ENCODE data around the gene KCTD4.

KCTD4 gene

GRCh38 chr13:45205124-45205523, 4.3 kb upstream of the KCTD4 start:
- H3K9me3 ChIP-seq (ENCODE audit: insufficient read depth, low read length): no peaks in the 10 kb centered on the region
- H3K4me3 ChIP-seq (ENCODE audit: insufficient read length, low read depth): no peak overlapping the region
- TF ChIP-seq YY1 (IDR thresholded peaks at IDR 0.05; ENCODE audit: insufficient read depth, insufficient read length): no peak
- H3K27me3 ChIP-seq (ENCODE audit: insufficient read depth, insufficient read length): no peaks in the 10 kb centered on the region
- H3K4me1 ChIP-seq (ENCODE audit: insufficient read depth, insufficient read length): no peaks in the 10 kb centered on the region
- DNase-seq (ENCODE audit: low read depth, low spot score): no peak
- peaks cover 12% of the 10 kb centered on the region for H3K36me3 ChIP-seq (ENCODE audit: insufficient read depth, insufficient read length, low read length)
- no peak overlapping the region for H3K9ac ChIP-seq (ENCODE audit: insufficient read length, low read depth)

GRCh38 chr13:45199711-45200110, 1.1 kb downstream of the KCTD4 start:
- Histone ChIP-seq H3K4me1 (ENCODE audit: insufficient read depth, insufficient read length) (no peaks in the 10 kb centered on the region), H3K9me3 (ENCODE audit: insufficient read depth, low read length) (no peaks in the 10 kb centered on the region), H3K9ac (ENCODE audit: insufficient read length, low read depth) (no peak overlapping the region), H3K27me3 (ENCODE audit: insufficient read depth, insufficient read length) (no peaks in the 10 kb centered on the region), H3K4me3 (ENCODE audit: insufficient read length, low read depth) (no peak overlapping the region), H3K36me3 (ENCODE audit: insufficient read depth, insufficient read length, low read length) (peaks cover 5% of the 10 kb centered on the region)
- no peak for TF ChIP-seq YY1 (IDR thresholded peaks at IDR 0.05; ENCODE audit: insufficient read depth, insufficient read length)
- TF ChIP-seq ZNF274 (IDR thresholded peaks at IDR 0.05; ENCODE audit: low read depth, low read length): no peak
- TF ChIP-seq SUZ12 (IDR thresholded peaks at IDR 0.05; ENCODE audit: extremely low read depth, insufficient read depth, insufficient read length): no peak
- DNase-seq (ENCODE audit: low read depth, low spot score): no peak

GRCh38 chr13:45198924-45199323, 1.9 kb downstream of the KCTD4 start:
- TF ChIP-seq ZNF274 (IDR thresholded peaks at IDR 0.05; ENCODE audit: low read depth, low read length) (no peak), SUZ12 (IDR thresholded peaks at IDR 0.05; ENCODE audit: extremely low read depth, insufficient read depth, insufficient read length) (no peak), YY1 (IDR thresholded peaks at IDR 0.05; ENCODE audit: insufficient read depth, insufficient read length) (no peak)
- Histone ChIP-seq H3K9me3 (ENCODE audit: insufficient read depth, low read length) (no peaks in the 10 kb centered on the region), H3K27me3 (ENCODE audit: insufficient read depth, insufficient read length) (no peaks in the 10 kb centered on the region), H3K4me3 (ENCODE audit: insufficient read length, low read depth) (no peak overlapping the region), H3K9ac (ENCODE audit: insufficient read length, low read depth) (no peak overlapping the region), H3K36me3 (ENCODE audit: insufficient read depth, insufficient read length, low read length) (peaks cover 5% of the 10 kb centered on the region), H3K4me1 (ENCODE audit: insufficient read depth, insufficient read length) (no peaks in the 10 kb centered on the region)
- DNase-seq (ENCODE audit: low read depth, low spot score): no peak

GRCh38 chr13:45198041-45198440, 2.8 kb downstream of the KCTD4 start:
- Histone ChIP-seq H3K9me3 (ENCODE audit: insufficient read depth, low read length) (no peaks in the 10 kb centered on the region), H3K4me1 (ENCODE audit: insufficient read depth, insufficient read length) (no peaks in the 10 kb centered on the region), H3K27me3 (ENCODE audit: insufficient read depth, insufficient read length) (no peaks in the 10 kb centered on the region), H3K9ac (ENCODE audit: insufficient read length, low read depth) (no peak overlapping the region), H3K4me3 (ENCODE audit: insufficient read length, low read depth) (no peak overlapping the region), H3K36me3 (ENCODE audit: insufficient read depth, insufficient read length, low read length) (peaks cover 5% of the 10 kb centered on the region)
- no peak for TF ChIP-seq ZNF274 (IDR thresholded peaks at IDR 0.05; ENCODE audit: low read depth, low read length)
- TF ChIP-seq SUZ12 (IDR thresholded peaks at IDR 0.05; ENCODE audit: extremely low read depth, insufficient read depth, insufficient read length): no peak
- TF ChIP-seq YY1 (IDR thresholded peaks at IDR 0.05; ENCODE audit: insufficient read depth, insufficient read length): no peak
- no peak for DNase-seq (ENCODE audit: low read depth, low spot score)

- Histone ChIP-seq H3K36me3 (ENCODE audit: insufficient read depth, insufficient read length, low read length) (peaks cover 5% of the 10 kb centered on the region), H3K4me1 (ENCODE audit: insufficient read depth, insufficient read length) (no peaks in the 10 kb centered on the region), H3K4me3 (ENCODE audit: insufficient read length, low read depth) (no peak overlapping the region), H3K27me3 (ENCODE audit: insufficient read depth, insufficient read length) (no peaks in the 10 kb centered on the region), H3K9me3 (ENCODE audit: insufficient read depth, low read length) (no peaks in the 10 kb centered on the region), H3K9ac (ENCODE audit: insufficient read length, low read depth) (no peak overlapping the region)
- DNase-seq (ENCODE audit: low read depth, low spot score): no peak
- TF ChIP-seq ZNF274 (IDR thresholded peaks at IDR 0.05; ENCODE audit: low read depth, low read length) (no peak), SUZ12 (IDR thresholded peaks at IDR 0.05; ENCODE audit: extremely low read depth, insufficient read depth, insufficient read length) (no peak), YY1 (IDR thresholded peaks at IDR 0.05; ENCODE audit: insufficient read depth, insufficient read length) (no peak)
Observed at GRCh38 chr13:45196622-45197021, 4.2 kb downstream of the KCTD4 start.

- H3K4me3 ChIP-seq (ENCODE audit: insufficient read length, low read depth): no peak overlapping the region
- H3K27me3 ChIP-seq (ENCODE audit: insufficient read depth, insufficient read length): no peaks in the 10 kb centered on the region
- H3K36me3 ChIP-seq (ENCODE audit: insufficient read depth, insufficient read length, low read length): peaks cover 5% of the 10 kb centered on the region
- DNase-seq (ENCODE audit: low read depth, low spot score): no peak
- no peaks in the 10 kb centered on the region for H3K4me1 ChIP-seq (ENCODE audit: insufficient read depth, insufficient read length)
- TF ChIP-seq ZNF274 (IDR thresholded peaks at IDR 0.05; ENCODE audit: low read depth, low read length) (no peak), YY1 (IDR thresholded peaks at IDR 0.05; ENCODE audit: insufficient read depth, insufficient read length) (no peak), SUZ12 (IDR thresholded peaks at IDR 0.05; ENCODE audit: extremely low read depth, insufficient read depth, insufficient read length) (no peak)
- H3K9ac ChIP-seq (ENCODE audit: insufficient read length, low read depth): no peak overlapping the region
- no peaks in the 10 kb centered on the region for H3K9me3 ChIP-seq (ENCODE audit: insufficient read depth, low read length)
Observed at GRCh38 chr13:45196096-45196495, 4.7 kb downstream of the KCTD4 start.

- H3K27me3 ChIP-seq (ENCODE audit: insufficient read depth, insufficient read length): no peaks in the 10 kb centered on the region
- DNase-seq (ENCODE audit: low read depth, low spot score): no peak
- H3K4me3 ChIP-seq (ENCODE audit: insufficient read length, low read depth): no peak overlapping the region
- H3K36me3 ChIP-seq (ENCODE audit: insufficient read depth, insufficient read length, low read length): peaks cover 4% of the 10 kb centered on the region
- no peaks in the 10 kb centered on the region for H3K4me1 ChIP-seq (ENCODE audit: insufficient read depth, insufficient read length)
- no peak overlapping the region for H3K9ac ChIP-seq (ENCODE audit: insufficient read length, low read depth)
- TF ChIP-seq YY1 (IDR thresholded peaks at IDR 0.05; ENCODE audit: insufficient read depth, insufficient read length) (no peak), ZNF274 (IDR thresholded peaks at IDR 0.05; ENCODE audit: low read depth, low read length) (no peak), SUZ12 (IDR thresholded peaks at IDR 0.05; ENCODE audit: extremely low read depth, insufficient read depth, insufficient read length) (no peak)
- H3K9me3 ChIP-seq (ENCODE audit: insufficient read depth, low read length): no peaks in the 10 kb centered on the region
Observed at GRCh38 chr13:45195421-45195820, 5.4 kb downstream of the KCTD4 start.
